ENCODE results near the gene RNF17.
A peak's percentile ranks its signal among the peaks of the same experiment; 100 is the strongest.
"Not testable (repeated sequence)": the region's sequence is repeated elsewhere in the genome, so short reads cannot be mapped to it uniquely, and the experiment has no call there.

The RNF17 gene, protein sequence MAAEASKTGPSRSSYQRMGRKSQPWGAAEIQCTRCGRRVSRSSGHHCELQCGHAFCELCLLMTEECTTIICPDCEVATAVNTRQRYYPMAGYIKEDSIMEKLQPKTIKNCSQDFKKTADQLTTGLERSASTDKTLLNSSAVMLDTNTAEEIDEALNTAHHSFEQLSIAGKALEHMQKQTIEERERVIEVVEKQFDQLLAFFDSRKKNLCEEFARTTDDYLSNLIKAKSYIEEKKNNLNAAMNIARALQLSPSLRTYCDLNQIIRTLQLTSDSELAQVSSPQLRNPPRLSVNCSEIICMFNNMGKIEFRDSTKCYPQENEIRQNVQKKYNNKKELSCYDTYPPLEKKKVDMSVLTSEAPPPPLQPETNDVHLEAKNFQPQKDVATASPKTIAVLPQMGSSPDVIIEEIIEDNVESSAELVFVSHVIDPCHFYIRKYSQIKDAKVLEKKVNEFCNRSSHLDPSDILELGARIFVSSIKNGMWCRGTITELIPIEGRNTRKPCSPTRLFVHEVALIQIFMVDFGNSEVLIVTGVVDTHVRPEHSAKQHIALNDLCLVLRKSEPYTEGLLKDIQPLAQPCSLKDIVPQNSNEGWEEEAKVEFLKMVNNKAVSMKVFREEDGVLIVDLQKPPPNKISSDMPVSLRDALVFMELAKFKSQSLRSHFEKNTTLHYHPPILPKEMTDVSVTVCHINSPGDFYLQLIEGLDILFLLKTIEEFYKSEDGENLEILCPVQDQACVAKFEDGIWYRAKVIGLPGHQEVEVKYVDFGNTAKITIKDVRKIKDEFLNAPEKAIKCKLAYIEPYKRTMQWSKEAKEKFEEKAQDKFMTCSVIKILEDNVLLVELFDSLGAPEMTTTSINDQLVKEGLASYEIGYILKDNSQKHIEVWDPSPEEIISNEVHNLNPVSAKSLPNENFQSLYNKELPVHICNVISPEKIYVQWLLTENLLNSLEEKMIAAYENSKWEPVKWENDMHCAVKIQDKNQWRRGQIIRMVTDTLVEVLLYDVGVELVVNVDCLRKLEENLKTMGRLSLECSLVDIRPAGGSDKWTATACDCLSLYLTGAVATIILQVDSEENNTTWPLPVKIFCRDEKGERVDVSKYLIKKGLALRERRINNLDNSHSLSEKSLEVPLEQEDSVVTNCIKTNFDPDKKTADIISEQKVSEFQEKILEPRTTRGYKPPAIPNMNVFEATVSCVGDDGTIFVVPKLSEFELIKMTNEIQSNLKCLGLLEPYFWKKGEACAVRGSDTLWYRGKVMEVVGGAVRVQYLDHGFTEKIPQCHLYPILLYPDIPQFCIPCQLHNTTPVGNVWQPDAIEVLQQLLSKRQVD (N-terminal part only)
- 0 reads per million in 2 donors for total RNA-seq

DNA sequence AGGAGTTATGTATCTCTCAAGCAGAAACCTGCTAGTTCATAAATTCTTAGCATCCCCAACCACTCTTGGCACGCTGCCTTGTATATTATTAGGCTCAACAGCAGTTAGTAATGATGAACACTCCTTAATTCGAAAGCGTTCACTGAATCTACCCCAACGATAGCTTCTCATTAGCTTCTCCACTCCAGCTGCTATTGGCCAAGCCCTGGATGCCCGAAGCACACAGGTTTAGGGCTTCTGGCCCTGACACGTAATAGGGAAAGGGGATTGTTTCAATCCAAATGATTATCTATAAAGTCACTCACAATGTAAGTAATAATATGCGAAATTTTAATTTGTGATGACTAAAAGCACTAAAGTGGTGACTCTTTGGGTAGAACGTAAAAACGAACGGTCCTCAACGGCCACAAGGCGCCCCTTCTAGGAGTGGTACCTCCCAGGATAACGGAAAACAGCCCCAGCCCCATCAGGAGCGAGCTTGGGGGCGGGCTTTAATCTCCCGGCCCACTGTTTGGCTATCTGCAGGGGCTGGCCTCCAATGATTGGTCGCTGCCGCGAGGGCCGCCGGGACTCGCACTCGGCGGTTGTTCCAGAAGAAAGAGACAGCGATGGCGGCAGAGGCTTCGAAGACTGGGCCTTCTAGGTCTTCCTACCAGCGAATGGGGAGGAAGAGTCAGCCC is at the start of gene RNF17:
Gene RNF17, plus strand, starts transcription at position 574 of the 680 bp plus-strand sequence. Its CDS starts 35 bp downstream, at position 609.
- DNase-seq, result no peak

DNA sequence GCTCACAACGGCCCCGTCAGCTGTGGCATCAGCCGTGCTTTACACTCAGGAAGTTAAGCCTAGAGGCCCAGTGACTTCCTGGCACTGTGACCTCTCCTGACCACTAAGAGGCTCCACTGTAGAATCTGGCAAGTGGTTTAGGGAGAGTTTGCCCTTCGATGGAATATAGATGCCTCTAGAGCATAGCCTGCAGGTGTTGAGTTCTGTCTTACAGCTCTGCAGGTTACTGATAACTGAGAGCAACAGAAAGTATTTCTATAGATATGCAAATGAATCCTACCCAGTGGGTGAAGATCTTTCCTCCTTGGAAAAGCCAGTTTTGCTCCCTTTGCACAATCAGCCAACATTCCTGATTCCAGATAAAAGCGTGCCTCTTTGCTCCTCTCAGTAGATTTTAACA is 48.0 kb upstream of the RNF17 start:
- no peak for DNase-seq

DNA sequence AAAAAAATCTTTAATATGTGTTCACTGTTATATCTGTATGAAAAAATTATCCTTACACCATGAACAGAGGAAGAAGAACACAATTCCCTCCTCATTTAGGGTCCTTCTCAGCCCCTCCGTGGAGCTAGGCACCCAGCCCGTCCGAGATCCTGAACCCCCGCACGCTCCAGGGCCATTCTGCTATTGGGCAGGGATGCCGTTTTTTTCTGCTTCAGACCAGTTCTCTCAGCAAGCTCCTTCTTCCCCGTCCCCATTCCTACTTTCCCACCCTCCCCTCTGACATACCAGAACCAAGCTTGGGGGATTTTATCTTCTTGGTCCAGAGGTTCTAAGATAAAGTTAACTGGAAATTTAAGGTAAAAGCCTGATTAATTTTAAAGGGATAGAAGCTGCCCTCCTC is 47.5 kb upstream of the RNF17 start:
- DNase-seq, result no peak

DNA sequence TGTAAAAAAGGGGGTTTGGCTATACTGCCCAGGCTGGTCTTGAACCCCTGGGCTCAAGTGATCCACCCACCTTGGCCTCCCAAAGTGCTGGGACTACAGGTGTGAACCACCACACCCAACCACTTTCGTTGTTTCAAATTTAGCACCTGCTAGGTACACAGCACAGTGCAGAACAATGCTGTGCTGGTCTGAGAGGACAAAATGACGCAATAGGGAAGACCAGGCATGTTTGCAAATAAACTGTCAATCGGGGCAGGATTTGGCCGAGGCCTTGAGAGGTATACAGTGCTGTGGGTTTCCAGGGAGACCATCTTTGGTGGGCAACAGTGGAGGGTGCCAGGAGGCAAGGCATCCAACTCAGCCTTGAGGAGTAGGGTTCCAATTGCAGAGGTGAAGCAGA is 46.8 kb upstream of the RNF17 start:
- DNase-seq, result no peak

DNA sequence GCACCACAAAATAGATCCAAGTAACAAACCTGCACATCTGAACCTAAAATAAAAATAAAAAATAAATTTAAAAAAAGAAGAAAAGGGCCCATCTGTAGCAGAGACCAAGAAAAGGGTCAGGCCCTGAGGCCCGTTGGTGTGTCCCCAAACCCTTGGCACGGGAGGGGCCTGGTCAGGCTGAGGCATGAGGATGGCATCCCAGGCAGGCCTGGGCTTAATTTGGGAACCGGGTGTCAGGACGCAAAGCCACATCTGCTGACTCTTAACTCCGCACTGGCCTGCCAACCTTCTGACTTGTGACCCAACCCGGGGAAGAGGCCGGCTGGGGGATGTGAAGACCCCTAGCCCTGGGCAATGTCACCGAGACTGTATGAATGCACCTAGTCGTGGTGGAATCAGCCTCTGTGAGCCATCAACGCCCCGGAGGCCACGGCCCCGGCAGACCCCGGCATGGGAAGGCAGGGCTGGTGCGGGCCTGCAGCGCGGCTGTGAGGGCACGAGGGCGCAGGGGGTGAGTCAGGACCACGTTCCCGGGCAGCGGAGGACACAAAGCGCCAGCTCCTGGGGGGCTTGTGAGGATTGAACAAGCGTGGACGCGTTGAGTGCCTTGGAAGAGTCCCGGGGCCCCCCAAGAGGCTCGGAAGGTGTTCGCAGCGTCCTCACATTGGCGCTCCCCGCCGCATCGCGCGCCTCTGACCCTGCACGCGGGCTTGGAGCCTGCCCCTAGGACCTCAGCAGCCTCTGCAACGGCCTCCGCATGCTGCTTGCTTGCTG is 45.6 kb upstream of the RNF17 start:
- no peak for DNase-seq

DNA sequence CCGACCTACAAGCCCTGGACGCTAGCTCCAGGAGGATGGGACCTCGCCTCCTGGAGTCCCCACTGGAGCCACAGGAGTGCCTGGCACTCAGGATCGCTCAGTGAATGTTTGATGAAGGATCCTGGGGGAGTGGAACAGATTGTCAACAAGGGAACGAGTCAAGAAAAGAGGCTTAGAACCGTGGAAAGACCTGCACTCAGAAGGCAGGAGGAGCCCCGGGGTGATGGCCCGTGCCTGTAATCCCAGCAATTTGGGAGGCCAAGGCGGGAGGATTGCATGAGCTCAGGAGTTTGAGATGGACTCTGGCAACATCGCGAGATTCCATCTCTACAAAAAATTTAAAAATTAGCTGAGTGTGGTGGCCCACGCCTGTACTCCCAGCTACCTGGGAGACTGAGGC is 44.8 kb upstream of the RNF17 start:
- no peak for DNase-seq

DNA sequence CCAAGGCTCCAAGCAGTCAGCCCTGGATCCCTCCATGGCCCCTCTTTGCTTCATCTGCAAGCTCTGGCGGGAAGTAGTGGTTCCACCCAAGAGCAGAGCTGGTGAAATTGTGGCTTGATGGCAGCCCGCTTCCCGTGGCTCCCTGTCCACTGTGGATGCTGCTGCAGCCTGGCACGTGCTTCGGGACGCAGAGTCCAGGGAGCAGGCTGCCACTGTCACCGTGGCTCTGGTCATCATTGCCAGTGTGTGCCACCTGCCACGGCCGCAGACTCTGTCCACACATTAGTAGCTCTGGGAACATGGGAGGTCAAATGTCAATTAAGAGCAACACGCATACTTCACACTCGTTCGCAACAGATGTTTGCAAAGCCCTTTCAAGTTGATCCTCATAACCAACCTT is 40.8 kb upstream of the RNF17 start:
- no peak for DNase-seq

DNA sequence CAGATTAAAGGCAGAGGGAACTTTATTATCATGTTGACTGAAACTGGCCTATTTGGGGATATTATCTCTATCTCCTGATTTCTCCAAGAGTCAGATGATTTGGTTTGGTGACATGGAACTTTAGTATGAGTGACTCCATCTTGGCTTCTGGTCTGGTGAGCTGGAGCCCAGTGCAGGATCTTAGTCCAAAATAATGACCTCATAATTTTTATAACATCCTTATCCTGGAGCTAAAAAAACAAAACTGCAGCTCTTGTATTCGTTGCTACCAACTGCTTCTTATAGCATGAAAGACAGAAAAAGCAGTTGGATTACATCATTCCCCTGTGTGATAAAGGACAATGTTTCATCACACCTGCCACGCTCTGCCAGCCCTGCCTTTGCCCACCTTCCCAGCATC is 39.3 kb upstream of the RNF17 start:
- no peak for DNase-seq

DNA sequence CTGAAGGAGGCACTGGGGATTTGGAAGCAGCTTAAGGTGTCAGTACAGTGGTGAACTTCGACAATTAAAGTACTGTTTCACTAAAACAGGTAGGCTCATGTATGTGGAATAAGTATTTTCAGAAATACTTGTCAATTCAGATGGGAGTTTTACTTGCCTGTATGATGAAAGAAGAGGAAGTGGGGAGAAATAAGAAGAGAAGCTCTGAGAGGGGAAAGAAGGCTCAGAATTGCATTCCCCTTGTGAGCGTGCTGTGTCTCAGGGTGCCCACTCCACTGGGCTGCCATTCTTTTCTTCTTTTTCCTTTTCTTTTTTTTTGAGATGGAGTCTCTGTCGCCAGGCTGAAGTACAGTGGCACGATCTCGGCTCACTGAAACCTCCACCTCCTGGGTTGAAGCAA is 38.6 kb upstream of the RNF17 start:
- no peak for DNase-seq

DNA sequence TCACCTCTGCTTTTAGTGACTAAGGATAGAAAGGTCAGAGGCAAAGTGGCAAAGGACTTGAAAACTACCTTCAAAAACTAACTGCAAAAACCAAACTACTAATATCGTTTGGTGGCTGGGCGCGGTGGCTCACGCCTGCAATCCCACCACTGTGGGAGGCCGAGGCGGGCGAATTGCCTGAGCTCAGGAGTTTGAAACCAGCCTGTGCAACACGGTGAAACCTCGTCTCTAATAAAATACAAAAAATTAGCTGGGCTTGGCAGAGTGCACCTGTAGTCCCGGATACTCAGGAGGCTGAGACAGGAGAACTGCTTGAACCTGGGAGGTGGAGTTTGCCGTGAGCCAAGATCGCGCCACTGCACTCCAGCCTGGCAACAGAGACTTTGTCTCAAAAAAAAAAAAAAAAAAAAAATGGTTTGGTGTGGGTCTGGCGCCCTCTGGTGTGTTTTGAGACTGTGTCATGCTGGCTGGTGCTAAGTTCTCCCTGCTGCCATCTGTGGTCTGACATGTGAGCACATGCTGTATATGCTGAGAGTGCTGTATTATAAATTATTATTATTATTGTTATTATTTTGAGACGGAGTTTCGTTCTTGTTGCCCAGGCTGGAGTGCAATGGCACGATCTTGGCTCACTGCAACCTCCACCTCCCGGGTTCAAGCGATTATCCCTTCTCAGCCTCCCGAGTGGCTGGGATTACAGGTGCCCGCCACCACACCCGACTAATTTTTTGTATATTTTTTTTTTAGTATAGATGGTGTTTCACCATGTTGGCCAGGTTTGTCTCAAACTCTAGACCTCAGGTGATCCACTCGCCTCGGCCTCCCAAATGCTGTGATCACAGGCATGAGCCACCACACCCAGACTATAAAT is 36.0 kb upstream of the RNF17 start:
- DNase-seq, result peak; percentile 27 to 87 (median 61)

DNA sequence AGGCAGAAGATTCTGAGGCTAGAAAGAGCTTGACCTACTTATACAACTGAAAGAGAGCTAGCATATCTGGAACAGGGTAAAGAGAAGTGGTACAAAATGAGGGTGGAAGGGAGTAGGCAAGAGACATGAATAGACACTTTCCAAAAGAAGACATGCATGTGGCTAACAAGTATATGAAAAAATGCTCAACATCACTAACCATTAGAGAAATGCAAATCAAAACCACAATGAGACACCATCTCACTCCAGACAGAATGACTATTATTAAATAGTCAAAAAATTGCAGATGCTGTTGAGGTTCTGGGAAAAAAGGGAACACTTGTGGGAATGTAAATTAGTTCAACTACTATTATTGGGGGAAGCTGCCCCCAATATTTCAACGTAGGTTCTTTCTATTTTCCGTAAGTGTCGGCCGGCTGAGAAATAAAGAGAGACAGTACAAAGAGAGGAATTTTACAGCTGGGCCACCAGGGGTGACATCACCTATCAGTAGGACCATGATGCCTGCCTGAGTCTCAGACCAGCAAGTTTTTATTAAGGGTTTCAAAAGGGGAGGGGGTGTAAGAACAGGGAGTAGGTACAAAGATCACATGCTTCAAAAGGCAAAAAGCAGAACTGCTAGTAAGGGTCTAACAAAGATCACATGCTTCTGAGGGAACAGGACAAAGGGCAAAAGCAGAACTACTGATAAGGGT is 32.9 kb upstream of the RNF17 start:
- DNase-seq, result not testable (repeated sequence)

DNA sequence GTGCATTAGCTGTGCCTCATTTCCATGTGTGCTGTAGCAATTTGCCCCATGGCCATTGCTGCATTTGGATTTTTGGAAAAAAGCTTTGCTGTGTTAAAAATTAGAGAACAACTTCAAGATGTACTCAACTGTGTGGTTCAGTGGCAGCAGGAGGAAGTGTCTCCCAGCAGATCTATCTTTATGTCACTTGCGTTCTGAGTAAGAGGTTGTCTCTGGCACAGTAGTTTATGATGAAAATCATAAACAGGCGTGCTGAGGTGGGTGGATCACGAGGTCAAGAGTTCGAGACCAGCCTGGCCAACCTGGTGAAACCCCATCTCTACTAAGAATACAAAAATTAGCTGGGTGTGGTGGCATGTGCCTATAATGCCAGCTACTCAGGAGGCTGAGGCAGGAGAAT is 29.0 kb upstream of the RNF17 start:
- peak in 1 of 5 experiments; percentile 72 for DNase-seq

DNA sequence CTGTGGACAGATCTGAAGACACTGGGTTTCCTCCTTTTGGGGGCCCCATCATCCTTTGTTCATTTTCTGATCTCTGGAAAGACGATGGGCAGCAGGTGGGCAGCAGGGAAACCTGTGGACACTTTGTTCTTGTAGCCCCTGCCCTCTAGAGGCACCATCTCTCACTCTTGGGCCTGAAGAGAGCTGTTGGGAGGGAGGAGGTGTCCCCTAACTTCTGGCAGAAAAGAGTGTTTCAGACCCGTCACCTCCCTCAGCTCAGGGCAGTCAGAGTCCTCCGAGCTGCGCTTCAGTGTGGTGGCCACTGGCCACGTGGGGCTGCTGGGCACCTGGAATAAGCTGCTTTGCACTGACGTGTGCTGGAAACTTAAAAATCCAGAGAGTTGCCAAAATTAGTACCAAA is 26.9 kb upstream of the RNF17 start:
- DNase-seq, result no peak

DNA sequence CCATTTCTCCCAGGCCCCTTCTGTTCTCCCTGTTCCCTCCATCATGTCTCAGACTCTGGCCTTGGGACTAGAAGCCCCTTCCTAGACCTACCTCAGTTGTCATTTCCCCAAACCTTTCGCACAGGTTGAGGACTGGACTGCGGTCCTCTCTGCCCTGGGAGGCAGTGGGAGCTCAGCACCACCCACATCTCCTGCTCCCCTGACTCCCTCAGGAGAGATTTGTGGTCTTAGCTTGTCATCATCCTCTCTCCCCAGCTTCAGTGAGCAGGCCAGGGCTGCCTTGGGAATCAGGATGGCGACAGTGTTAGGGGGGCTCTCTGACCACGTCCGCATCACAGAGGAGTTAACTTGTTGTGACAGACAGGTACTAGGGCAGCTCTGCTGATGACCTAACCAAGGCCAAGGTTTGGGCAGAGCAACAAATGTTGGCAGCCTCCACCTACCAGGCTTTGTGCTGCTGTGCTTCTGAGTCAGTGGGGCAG is 25.6 kb upstream of the RNF17 start:
- no peak for DNase-seq

DNA sequence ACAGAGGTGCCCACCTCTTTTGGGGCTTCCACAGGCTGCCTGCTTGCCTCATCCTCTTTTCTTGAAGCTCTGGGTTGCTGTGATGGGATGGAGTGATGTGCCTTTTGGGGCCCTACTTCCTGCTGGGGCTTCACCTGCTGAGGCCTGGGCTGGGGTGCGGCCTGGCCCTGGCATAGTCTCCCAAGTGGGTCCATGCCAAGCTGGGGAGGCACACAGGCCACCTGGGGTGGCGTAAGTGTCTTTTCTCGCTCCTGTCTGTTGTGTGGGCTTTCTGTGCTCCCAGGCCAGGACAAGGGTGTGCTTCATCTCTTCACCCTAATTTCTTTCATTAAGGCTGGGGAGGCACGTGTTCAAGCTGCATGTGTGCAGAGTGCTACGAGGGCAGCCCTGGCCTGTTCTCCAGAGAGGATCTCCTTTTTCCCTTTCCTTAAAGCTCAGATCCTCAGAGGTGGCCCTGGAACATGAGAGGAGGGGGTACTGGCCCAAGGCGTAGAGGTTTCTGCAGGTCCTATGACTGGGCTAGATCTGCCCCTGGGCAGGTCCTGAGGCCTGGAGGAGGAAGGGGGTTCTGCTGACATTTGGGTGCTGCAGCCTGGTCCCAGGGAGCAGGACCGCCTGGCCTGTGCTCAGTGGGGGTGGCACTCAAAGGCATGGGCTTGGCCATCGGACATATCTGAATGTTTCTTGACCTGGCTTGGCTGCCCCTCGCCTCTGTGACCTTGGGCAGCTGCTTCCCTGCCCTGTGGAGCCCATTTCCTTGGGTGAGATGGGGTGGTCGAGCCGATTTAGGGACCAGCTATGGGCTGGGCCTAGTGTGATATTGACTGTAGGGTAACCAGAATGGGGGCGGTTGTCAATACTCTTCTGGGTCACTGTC is 23.7 kb upstream of the RNF17 start:
- DNase-seq, result no peak

DNA sequence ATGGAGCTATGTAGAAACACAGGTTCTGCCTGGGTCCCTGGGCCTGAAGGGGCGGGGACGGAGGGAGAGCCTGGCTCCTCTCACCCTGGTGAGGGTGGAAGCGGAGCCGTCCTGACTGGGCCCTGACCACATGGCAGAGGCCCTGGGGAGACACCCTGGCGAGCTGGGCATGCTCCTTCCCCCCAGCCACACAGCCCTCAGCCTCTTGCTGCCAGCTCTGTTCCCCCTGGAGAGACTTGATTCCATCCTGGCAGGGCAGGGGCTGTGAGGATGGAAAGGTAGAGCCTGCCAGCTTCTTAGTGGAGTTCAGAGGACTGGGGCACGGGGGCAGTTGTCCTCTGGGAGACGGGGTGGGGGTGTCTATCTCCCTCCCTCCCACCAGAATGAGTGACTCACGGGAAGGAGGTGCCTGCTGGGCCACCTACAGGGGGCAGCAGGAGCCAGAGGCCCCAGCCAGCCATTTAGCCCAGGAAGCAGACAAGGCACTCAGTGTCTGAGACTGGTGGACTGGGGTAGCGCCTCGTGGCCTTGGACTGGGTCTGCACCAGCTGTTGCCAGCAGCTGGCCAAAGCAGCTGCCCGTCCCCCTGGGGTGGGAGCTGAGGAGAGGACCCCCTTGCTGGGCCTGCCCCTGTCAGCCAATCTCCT is 22.8 kb upstream of the RNF17 start:
- DNase-seq, result peak in 1 of 5 experiments; percentile 23

DNA sequence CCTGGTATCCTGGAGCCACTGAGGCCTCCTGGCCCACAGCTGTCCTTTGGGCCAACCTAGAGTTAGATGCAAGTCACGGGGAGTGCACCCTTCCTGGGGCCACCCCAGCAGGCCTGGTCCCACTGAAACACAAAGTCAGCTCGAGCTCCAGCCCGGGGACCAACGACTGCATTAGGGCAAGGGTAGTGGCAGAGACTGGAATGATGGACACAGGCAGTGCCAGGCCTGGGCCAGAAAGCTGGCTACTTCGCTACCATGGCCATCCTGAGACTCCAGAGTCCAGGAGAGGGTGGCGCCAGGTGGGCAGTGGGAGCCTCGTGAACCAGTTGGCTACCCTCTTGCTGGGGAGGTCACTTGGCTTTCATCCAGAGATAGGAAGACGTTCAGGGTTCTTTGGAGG is 22.2 kb upstream of the RNF17 start:
- no peak for DNase-seq

DNA sequence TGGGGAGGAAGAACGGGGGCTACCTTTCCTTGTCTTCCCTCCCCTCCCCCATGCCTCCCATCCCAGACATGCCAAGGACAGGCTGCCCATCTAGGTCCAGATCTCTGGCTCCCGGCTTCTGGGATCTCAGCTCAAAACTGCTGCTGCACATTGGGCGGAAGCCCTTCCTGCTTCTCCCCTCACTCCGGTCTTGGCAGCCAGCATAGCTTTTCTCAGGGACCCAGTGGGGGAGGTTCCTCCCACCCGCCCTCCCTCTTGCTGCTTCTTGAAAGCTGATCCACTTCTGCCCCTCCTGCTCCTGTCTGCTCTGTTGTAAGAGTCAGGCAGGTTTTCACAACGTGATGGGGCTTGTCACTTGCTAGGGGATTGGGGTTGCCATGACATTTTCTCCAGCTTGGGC is 21.7 kb upstream of the RNF17 start:
- no peak for DNase-seq

Data from T-helper 2 cell (primary cell).